Aorta (tissue), 5 donors: Measurements from ENCODE around the gene CYP19A1. TPM values are rescaled to one million over a fixed set of nuclear protein-coding genes. Genes with fewer than 3 reads are reported as not detected.

Experiments
- ATAC-seq: fragments of 200-7000 bp; cut with Tn5 transposase; one replicate; pipeline ENCODE4 v1.9.1; 2022; ENCODE audit warnings: moderate library complexity; ENCODE audit not compliant: low FRiP score
- DNase-seq, 2 donors: peaks; one replicate each; pipeline ENCODE4 v3.0.0-alpha.2; 2020
- H3K27ac ChIP-seq, 2 donors: one replicate each; pipeline ENCODE4 v1.5.1; 2013; ENCODE audit warnings: low read length in 2 of 2, mild to moderate bottlenecking in 2 of 2, moderate library complexity in 2 of 2, control low read depth in 1 of 2, inconsistent platforms in 1 of 2, low read depth in 1 of 2
- H3K27me3 ChIP-seq, 2 donors: one replicate each; pipeline ENCODE4 v1.6.1; 2013; ENCODE audit warnings: control low read depth in 1 of 2, low read length in 1 of 2, mild to moderate bottlenecking in 1 of 2, moderate library complexity in 1 of 2; ENCODE audit not compliant: insufficient read depth in 2 of 2, control insufficient read depth in 1 of 2
- H3K36me3 ChIP-seq, 2 donors: one replicate each; pipeline ENCODE4 v1.6.1; 2013; ENCODE audit warnings: control low read depth in 1 of 2, low read length in 1 of 2, mild to moderate bottlenecking in 1 of 2; ENCODE audit not compliant: insufficient read depth in 2 of 2, control insufficient read depth in 1 of 2
- H3K4me1 ChIP-seq, 2 donors: one replicate each; pipeline ENCODE4 v1.6.1; 2013; ENCODE audit warnings: low read length in 2 of 2, control low read depth in 1 of 2, mild to moderate bottlenecking in 1 of 2, moderate library complexity in 1 of 2; ENCODE audit not compliant: insufficient read depth in 2 of 2, control insufficient read depth in 1 of 2
- H3K4me3 ChIP-seq, 2 donors: one replicate each; pipeline ENCODE4 v1.5.1; 2013; ENCODE audit warnings: low read length in 2 of 2, control low read depth in 1 of 2, mild to moderate bottlenecking in 1 of 2
- H3K9me3 ChIP-seq: one replicate; pipeline ENCODE4 v1.6.1; 2013; ENCODE audit warnings: mild to moderate bottlenecking, low read length; ENCODE audit not compliant: control insufficient read depth
- WGBS, 2 donors: extraction: QIAGEN DNeasy Blood & Tissue Kit; methylation state at CpG; one replicate each; pipeline ENCODE4 v1.1.7; 2013; 5-methylcytosine and 5-hydroxymethylcytosine counted together
- intact Hi-C, 2 donors: fragments of 100-400 bp; cut with DNase I; formaldehyde crosslinking; loops; one replicate each; pipeline versions ENCODE4 v1.14.2 to v1.15.0; 2022
- polyA plus RNA-seq, 2 donors: library from polyadenylated mRNA; stranded (reverse); fragments of 200-250 nt; gene quantifications; one replicate each; pipeline ENCODE4 v1.2.3, GENCODE V29; 2013
- total RNA-seq, 2 donors: library from RNA; stranded (reverse); fragmentation: NEBNext Ultra II Directional; extraction: Animal tissue kit (Norgen Biotek cat#: 25700); gene quantifications; one replicate each; pipeline ENCODE4 v1.2.1, GENCODE V29; 2021
- donor health status: healthy with polysubstance abuse.
- donor health status: Bipolar disorder and iron deficiency.
- donor health status: DM: no; HTN: no; CAD: no.
- donor health status: DM: no; HTN: no; CAD: no.
- donor health status: DM: yes; HTN: yes; CAD: no.

CYP19A1 gene
- total and polyA plus RNA-seq, 4 donors, result 0.77 to 4.8 (median 3.8) TPM

DNA sequence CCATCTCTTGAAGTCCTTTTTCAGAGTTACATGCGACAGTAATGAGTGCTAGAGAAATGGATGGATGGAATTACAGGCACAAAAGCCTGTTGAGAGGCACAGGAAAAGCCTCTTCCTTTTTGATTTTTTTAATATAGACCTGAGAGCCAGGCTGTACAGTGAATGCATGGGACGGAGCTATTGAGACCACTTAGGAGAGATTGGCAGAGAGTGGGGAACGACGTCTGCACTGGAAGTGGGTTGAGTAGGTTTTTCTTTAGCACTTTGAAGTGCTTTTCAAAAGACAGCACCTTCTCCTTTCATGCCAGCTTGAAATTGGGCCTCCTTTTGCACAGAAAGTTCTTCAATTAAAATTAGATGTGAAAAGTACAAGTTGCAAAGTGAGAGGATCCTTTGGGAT lies 40.0 kb upstream of the CYP19A1 start:
- H3K4me3 ChIP-seq, result no peak overlapping the region
- H3K27ac ChIP-seq, result no peak overlapping the region
- H3K9me3 ChIP-seq, result no peaks in the 10 kb centered on the region
- DNase-seq (no peak), ATAC-seq (no peak)
- WGBS, 2 donors, result 90 to 92% methylated on average over 4 of the region's 4 CpGs
- no peaks in the 10 kb centered on the region for H3K4me1 ChIP-seq
- H3K36me3 ChIP-seq, result no peaks in the 10 kb centered on the region
- no peaks in the 10 kb centered on the region for H3K27me3 ChIP-seq
- intact Hi-C loops, result no loop called here

GRCh38 chr15:51377038-51377786 lies 38.8 kb upstream of the CYP19A1 start:
- WGBS, 2 donors, result 93 to 95% methylated on average over 15 of the region's 15 CpGs
- no peaks in the 10 kb centered on the region for H3K27me3 ChIP-seq
- H3K36me3 ChIP-seq, result no peaks in the 10 kb centered on the region
- intact Hi-C loops, result no loop called here
- H3K27ac ChIP-seq, result no peak overlapping the region
- no peak overlapping the region for H3K4me3 ChIP-seq
- no peaks in the 10 kb centered on the region for H3K9me3 ChIP-seq
- no peaks in the 10 kb centered on the region for H3K4me1 ChIP-seq
- ATAC-seq (no peak), DNase-seq (no peak)

GRCh38 chr15:51375966-51376640 lies 37.7 kb upstream of the CYP19A1 start:
- ATAC-seq, result no peak
- Histone ChIP-seq H3K36me3 (no peaks in the 10 kb centered on the region), H3K27me3 (no peaks in the 10 kb centered on the region), H3K9me3 (no peaks in the 10 kb centered on the region), H3K4me1 (peaks cover 0 to 1% of the 10 kb centered on the region in 2 donors), H3K4me3 (no peak overlapping the region), H3K27ac (no peak overlapping the region)
- DNase-seq, result no peak
- WGBS, 2 donors, result 68 to 79% methylated on average over 3 of the region's 3 CpGs
- intact Hi-C loops, result no loop called here

DNA sequence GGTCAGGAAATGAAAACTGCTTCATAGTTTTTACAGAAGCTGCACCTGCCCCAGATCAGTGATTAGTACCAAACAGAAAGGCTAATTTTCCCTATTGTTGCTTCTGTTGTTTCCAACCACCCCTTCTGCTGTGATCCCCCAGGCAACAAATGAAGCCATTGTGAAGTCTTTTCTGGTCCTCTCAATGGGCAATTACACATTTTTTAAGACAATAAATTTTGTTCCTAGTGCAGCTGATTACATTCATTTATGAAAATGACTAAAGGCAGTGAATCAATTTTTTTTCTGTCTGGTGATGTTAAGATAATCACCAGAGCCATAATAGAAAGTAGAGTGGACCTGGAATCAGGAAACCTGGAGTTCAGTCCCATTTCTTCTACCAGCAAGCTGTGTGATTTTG lies 35.7 kb upstream of the CYP19A1 start:
- Histone ChIP-seq H3K9me3 (no peaks in the 10 kb centered on the region), H3K4me3 (no peak overlapping the region), H3K27ac (no peak overlapping the region), H3K4me1 (peaks cover 0 to 1% of the 10 kb centered on the region in 2 donors), H3K27me3 (no peaks in the 10 kb centered on the region), H3K36me3 (no peaks in the 10 kb centered on the region)
- no peak for ATAC-seq
- DNase-seq, result no peak
- intact Hi-C loops, result no loop called here

- Histone ChIP-seq H3K9me3 (no peaks in the 10 kb centered on the region), H3K4me1 (peaks cover 1 to 5% of the 10 kb centered on the region in 2 donors), H3K27me3 (no peaks in the 10 kb centered on the region), H3K27ac (no peak overlapping the region), H3K36me3 (no peaks in the 10 kb centered on the region), H3K4me3 (no peak overlapping the region)
- 66 to 75% methylated on average over 1 of the region's 1 CpG for WGBS, 2 donors
- intact Hi-C loops, result no loop called here
- no peak for DNase-seq
- ATAC-seq, result no peak
Measured at GRCh38 chr15:51371266-51371665, 32.9 kb upstream of the CYP19A1 start.

DNA sequence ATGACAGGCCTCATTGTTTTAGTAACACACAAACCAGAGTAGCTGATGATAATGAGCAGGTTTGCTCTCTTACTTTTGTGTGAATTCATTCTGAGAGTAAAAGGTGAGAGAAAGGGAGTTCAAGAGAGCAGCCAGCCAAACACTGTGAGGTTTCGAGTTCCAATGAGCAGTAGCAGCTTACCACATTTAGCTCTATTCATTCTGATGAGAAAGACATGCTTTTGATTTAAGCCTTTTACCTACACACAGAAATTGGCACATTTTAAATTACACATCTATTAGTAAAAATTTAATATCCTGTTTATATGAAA lies 31.0 kb upstream of the CYP19A1 start:
- Histone ChIP-seq H3K27me3 (no peaks in the 10 kb centered on the region), H3K27ac (no peak overlapping the region), H3K4me1 (peaks cover 1 to 5% of the 10 kb centered on the region in 2 donors), H3K36me3 (no peaks in the 10 kb centered on the region), H3K4me3 (no peak overlapping the region), H3K9me3 (no peaks in the 10 kb centered on the region)
- WGBS, 2 donors, result 88 to 100% methylated on average over 1 of the region's 1 CpG
- DNase-seq (no peak), ATAC-seq (no peak)
- intact Hi-C loops, result no loop called here

DNA sequence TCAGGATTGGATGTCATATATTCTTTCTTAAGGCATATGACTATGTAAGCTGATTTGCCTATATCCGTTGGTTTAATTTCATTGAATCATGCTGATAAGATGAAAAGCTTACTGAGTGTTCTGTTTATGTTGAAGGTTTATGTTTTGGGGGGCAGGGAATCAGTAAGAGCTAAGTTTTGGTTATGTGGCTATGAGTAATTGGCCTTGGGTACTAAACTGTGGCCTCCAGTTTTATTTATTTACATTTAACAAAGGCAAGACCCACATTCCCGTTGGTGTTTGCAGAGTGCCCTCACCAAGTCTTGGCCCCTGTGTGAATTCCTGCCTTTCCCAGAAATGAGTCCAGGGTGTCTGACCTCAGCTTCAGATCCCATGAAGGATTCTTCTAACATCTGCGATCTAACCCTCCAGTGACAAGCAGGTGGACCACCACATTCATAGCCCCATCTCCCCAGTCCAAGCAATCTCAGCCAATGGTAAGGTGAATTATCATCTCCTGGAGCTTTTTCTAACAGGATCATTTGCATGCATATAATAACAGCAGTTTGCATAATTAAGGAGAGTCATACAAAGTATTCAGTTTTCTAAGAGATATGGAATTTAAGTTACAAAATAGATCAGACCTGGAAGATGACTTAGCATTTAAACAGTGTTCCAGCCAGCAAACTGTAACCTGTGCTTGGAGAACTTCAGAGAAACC lies 30.5 kb upstream of the CYP19A1 start:
- intact Hi-C loops, result no loop called here
- Histone ChIP-seq H3K27me3 (no peaks in the 10 kb centered on the region), H3K4me1 (peaks cover 1 to 5% of the 10 kb centered on the region in 2 donors), H3K4me3 (no peak overlapping the region), H3K36me3 (no peaks in the 10 kb centered on the region), H3K9me3 (no peaks in the 10 kb centered on the region), H3K27ac (no peak overlapping the region)
- ATAC-seq (no peak), DNase-seq (no peak)
- 59 to 63% methylated on average over 3 of the region's 3 CpGs for WGBS, 2 donors

DNA sequence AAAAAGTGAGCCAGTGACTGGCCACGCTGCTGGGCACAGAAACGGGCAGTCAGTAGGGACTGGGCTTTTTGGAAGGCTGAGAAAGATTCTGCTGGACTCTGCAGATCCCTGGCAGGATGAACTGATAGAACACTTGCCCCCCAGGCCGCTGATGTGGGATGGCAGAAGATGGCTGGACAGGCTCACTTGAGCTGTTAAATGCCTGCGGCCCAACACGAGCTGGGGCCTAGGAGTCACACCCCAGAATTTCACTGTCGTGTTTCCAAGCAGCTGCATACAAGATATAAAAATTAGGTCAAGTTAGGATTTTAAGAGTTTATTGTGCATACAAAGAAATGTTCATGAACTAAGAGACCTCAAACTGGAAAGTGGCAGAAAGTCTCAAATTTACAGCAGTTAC lies 29.9 kb upstream of the CYP19A1 start:
- Histone ChIP-seq H3K4me3 (no peak overlapping the region), H3K4me1 (peaks cover 1 to 5% of the 10 kb centered on the region in 2 donors), H3K9me3 (no peaks in the 10 kb centered on the region), H3K27ac (no peak overlapping the region), H3K36me3 (no peaks in the 10 kb centered on the region), H3K27me3 (no peaks in the 10 kb centered on the region)
- 86 to 89% methylated on average over 6 of the region's 6 CpGs for WGBS, 2 donors
- ATAC-seq, result no peak
- intact Hi-C loops, result no loop called here
- DNase-seq, result no peak
